ENCODE data around the gene PNPLA7.
A peak's percentile ranks its signal among the peaks of the same experiment; 100 is the strongest.

PNPLA7 gene

DNA sequence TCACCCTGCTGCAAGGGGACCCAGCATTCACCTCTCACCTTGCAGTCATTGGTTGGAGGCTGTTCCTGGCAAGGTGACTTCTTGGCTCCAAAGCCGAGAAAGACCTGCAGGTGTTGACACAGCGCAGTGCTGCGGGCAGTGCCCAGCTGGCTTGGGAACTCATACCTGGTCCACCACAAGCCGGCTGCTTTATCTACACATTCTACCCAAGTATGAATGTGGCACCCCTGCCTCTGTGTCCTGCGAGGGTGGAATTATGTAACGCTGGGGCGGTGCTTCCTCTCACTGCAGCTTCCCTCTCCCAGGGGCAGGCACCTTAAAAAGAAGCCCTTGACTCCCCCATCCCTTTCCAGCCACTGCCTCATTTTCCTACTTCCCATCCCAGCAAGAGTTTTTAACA is 42.6 kb upstream of the PNPLA7 start:
- no peak overlapping the region for H3K4me2 ChIP-seq (ENCODE audit: insufficient read depth, low read length)
- H3K27ac ChIP-seq (ENCODE audit: low read length), result no peak overlapping the region
- no peak for ATAC-seq (ENCODE audit: insufficient read depth, low read depth)
- DNase-seq, result no peak
- H3K9me3 ChIP-seq (ENCODE audit: insufficient read depth, low read length, severe bottlenecking), result no peaks in the 10 kb centered on the region
- H3K4me3 ChIP-seq (ENCODE audit: low read depth in 1 of 2, low read length in 2 of 2), result no peak overlapping the region
- no peaks in the 10 kb centered on the region for H3K27me3 ChIP-seq (ENCODE audit: insufficient read depth, low read length, poor library complexity)
- H3K79me2 ChIP-seq (ENCODE audit: insufficient read depth, low read length), result peaks cover 21% of the 10 kb centered on the region
- TF ChIP-seq EZH2 (IDR thresholded peaks at IDR 0.05; ENCODE audit: borderline replicate concordance, low read depth, low read length, severe bottlenecking), result no peak
- TF ChIP-seq, protein P1, sequence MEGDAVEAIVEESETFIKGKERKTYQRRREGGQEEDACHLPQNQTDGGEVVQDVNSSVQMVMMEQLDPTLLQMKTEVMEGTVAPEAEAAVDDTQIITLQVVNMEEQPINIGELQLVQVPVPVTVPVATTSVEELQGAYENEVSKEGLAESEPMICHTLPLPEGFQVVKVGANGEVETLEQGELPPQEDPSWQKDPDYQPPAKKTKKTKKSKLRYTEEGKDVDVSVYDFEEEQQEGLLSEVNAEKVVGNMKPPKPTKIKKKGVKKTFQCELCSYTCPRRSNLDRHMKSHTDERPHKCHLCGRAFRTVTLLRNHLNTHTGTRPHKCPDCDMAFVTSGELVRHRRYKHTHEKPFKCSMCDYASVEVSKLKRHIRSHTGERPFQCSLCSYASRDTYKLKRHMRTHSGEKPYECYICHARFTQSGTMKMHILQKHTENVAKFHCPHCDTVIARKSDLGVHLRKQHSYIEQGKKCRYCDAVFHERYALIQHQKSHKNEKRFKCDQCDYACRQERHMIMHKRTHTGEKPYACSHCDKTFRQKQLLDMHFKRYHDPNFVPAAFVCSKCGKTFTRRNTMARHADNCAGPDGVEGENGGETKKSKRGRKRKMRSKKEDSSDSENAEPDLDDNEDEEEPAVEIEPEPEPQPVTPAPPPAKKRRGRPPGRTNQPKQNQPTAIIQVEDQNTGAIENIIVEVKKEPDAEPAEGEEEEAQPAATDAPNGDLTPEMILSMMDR (IDR thresholded peaks at IDR 0.05; ENCODE audit: borderline replicate concordance, extremely low read depth, low read length, poor library complexity, severe bottlenecking), result no peak
- H3K4me1 ChIP-seq (ENCODE audit: insufficient read depth, low read length), result peaks cover 27% of the 10 kb centered on the region
- H3K9ac ChIP-seq (ENCODE audit: low read depth, low read length), result no peak overlapping the region
- H4K20me1 ChIP-seq (ENCODE audit: insufficient read depth, low read length), result peaks cover 23% of the 10 kb centered on the region
- H3K36me3 ChIP-seq (ENCODE audit: insufficient read depth, low read length), result peaks cover 16% of the 10 kb centered on the region
- H2AFZ ChIP-seq (ENCODE audit: low read depth, low read length), result no peak overlapping the region

DNA sequence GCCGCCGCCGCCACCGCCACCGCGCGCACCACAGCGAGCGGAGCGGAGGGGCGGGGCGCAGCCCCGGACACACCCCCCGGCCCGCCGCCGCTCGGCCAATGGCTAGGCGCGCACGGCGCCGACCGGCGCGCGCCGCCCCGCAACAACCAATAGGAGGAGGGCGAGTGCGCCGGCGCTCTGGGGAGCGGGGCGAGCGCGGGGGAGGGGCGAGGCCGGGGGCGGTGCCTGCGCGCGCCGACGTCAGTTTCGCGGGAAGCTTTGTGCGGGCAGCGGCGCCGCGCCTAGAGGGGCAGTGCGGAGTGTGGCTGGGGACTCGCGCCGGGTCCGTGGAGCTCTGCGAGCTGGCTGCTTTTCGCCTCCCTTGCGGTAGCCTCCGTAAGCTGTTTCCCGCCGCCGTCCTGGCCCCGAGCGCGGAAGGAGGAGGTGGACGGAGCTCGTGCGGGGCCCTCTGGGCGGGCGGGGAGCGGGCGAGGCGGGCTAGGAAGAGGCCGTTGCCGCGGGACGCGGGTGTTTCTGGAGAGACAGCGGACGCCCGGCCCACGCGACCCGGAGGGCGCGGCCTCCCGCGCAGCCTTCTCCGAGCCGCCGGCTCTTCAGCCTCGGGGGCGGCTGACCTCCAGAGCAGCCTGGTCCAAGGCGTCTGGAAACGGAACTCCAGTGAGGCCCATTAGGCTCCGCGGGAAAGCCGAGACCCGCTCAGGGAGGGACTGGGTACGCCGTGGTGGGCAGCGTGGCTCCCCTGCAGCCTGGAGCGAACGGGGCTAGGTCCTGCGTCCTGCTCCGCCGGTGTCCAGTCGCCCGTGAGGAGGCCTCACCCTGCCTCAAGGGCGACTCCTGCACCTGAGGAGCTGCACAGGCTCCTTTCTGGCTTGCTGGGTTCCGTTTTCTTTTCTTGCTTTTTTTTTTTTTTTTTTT is 40.5 kb upstream of the PNPLA7 start, which contains the start of gene ZMYND19:
TSS of gene ZMYND19 (minus strand) at position 44 of the 915 bp plus-strand sequence. CDS start 249 bp downstream, outside the sequence.
- peaks cover 24% of the 10 kb centered on the region for H3K79me2 ChIP-seq (ENCODE audit: insufficient read depth, low read length)
- ATAC-seq (ENCODE audit: insufficient read depth, low read depth) (peak; percentile 94), DNase-seq (peak; percentile 85)
- H3K4me3 ChIP-seq (ENCODE audit: low read depth in 1 of 2, low read length in 2 of 2), result peak within 1 kb of the TSS; percentile 68 to 90
- H2AFZ ChIP-seq (ENCODE audit: low read depth, low read length), result peak within 1 kb of the TSS; percentile 86
- TF ChIP-seq, protein P1 (IDR thresholded peaks at IDR 0.05; ENCODE audit: borderline replicate concordance, extremely low read depth, low read length, poor library complexity, severe bottlenecking), result no peak
- TF ChIP-seq EZH2 (IDR thresholded peaks at IDR 0.05; ENCODE audit: borderline replicate concordance, low read depth, low read length, severe bottlenecking), result no peak
- H3K27ac ChIP-seq (ENCODE audit: low read length), result peak within 1 kb of the TSS; percentile 50
- no peaks in the 10 kb centered on the region for H3K27me3 ChIP-seq (ENCODE audit: insufficient read depth, low read length, poor library complexity)
- H3K9ac ChIP-seq (ENCODE audit: low read depth, low read length), result peak within 1 kb of the TSS; percentile 86
- peaks cover 43% of the 10 kb centered on the region for H4K20me1 ChIP-seq (ENCODE audit: insufficient read depth, low read length)
- peaks cover 36% of the 10 kb centered on the region for H3K36me3 ChIP-seq (ENCODE audit: insufficient read depth, low read length)
- peaks cover 29% of the 10 kb centered on the region for H3K4me1 ChIP-seq (ENCODE audit: insufficient read depth, low read length)
- peak within 1 kb of the TSS; percentile 97 for H3K4me2 ChIP-seq (ENCODE audit: insufficient read depth, low read length)
- H3K9me3 ChIP-seq (ENCODE audit: insufficient read depth, low read length, severe bottlenecking), result no peaks in the 10 kb centered on the region

DNA sequence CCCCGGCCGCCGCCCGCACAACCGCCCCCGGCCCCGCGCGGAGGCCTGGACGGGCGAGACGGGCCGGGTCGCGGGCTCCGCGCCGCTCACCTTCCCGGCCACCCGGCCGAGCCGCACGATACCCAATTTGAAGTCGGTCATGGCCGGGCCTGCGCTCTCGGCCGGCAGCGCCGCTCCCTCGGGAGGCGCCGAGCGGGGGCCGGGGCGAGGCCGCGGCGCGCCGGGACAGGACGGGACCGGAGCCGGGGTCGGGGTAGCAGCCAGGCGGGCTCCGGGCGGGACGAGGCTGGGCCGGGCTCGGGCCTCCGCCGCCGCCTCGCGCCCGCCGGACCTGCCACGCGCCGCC is 39.9 kb upstream of the PNPLA7 start:
- Histone ChIP-seq H3K36me3 (ENCODE audit: insufficient read depth, low read length) (peaks cover 41% of the 10 kb centered on the region), H3K4me2 (ENCODE audit: insufficient read depth, low read length) (peak overlapping the region; percentile 86), H4K20me1 (ENCODE audit: insufficient read depth, low read length) (peaks cover 46% of the 10 kb centered on the region), H3K79me2 (ENCODE audit: insufficient read depth, low read length) (peaks cover 24% of the 10 kb centered on the region), H3K27me3 (ENCODE audit: insufficient read depth, low read length, poor library complexity) (no peaks in the 10 kb centered on the region), H3K4me3 (ENCODE audit: low read depth in 1 of 2, low read length in 2 of 2) (peak overlapping the region in 1 of 2 experiments; percentile 83; a peak in 3 of 4 replicates), H2AFZ (ENCODE audit: low read depth, low read length) (peak overlapping the region; percentile 58; the same call in 1 of the 2 replicates), H3K9ac (ENCODE audit: low read depth, low read length) (peak overlapping the region; percentile 86), H3K4me1 (ENCODE audit: insufficient read depth, low read length) (peaks cover 29% of the 10 kb centered on the region), H3K9me3 (ENCODE audit: insufficient read depth, low read length, severe bottlenecking) (no peaks in the 10 kb centered on the region), H3K27ac (ENCODE audit: low read length) (no peak overlapping the region)
- DNase-seq, result no peak
- ATAC-seq (ENCODE audit: insufficient read depth, low read depth), result no peak; the same call in 2 of the 3 replicates
- TF ChIP-seq EZH2 (IDR thresholded peaks at IDR 0.05; ENCODE audit: borderline replicate concordance, low read depth, low read length, severe bottlenecking), result no peak
- TF ChIP-seq, protein P1 (IDR thresholded peaks at IDR 0.05; ENCODE audit: borderline replicate concordance, extremely low read depth, low read length, poor library complexity, severe bottlenecking), result no peak
